Peyer's patch (tissue), 4 donors: ENCODE results near the gene CHAD.

ENCODE experiments used
- POLR2A ChIP-seq, 2 donors: fragments of 450-650 bp; IDR thresholded peaks; one replicate each; pipeline ENCODE4 v1.5.1; 2017; ENCODE audit warnings: antibody characterized with exemption in 2 of 2, mild to moderate bottlenecking in 2 of 2, moderate library complexity in 2 of 2
- TF ChIP-seq, protein P1 (sequence below), 6 experiments: fragments of 450-650 bp in 4 of 6; fragments of 200-600 bp in 2 of 6; sonication (generic) in 1 of 6; IDR thresholded peaks; one replicate each; pipeline ENCODE4 v1.5.1; 2017 to 2019; ENCODE audit warnings: antibody characterized with exemption in 6 of 6, mild to moderate bottlenecking in 3 of 6, moderate library complexity in 1 of 6

DNA sequence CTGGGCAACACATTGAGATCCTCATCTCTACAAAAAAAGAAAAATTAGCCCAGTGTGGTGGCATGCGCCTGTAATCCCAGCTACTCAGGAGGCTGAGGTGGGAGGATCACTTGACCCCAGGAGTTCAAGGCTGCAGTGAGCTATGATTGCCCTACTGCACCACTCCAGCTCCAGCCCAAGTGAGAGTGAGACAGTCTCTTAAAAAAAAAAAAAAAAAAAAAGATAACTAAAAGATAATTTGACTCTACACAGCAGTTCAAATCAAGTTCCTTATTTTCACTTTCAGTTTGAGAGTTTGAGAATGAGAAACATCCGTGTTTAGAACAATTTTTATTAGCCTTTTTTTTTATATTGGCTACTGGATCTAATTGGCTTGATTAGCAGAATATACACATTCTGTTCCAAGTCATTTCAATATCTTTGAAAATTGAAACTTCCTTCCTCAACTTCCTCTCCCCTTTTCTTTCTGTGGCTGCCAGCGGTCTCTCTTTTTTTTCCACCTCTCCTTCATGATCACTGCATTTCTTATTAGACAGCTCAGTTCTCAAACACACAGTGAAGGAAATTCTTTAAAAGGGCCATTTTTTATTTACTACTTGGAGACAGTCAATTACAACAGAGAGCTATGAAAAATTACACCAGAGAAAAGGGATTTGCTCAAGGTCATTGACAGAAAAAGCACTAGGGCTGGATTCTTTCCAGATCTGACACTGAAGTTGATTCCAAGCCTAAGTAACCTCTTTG lies 47.2 kb downstream of the CHAD start:
- TF ChIP-seq, protein P1, sequence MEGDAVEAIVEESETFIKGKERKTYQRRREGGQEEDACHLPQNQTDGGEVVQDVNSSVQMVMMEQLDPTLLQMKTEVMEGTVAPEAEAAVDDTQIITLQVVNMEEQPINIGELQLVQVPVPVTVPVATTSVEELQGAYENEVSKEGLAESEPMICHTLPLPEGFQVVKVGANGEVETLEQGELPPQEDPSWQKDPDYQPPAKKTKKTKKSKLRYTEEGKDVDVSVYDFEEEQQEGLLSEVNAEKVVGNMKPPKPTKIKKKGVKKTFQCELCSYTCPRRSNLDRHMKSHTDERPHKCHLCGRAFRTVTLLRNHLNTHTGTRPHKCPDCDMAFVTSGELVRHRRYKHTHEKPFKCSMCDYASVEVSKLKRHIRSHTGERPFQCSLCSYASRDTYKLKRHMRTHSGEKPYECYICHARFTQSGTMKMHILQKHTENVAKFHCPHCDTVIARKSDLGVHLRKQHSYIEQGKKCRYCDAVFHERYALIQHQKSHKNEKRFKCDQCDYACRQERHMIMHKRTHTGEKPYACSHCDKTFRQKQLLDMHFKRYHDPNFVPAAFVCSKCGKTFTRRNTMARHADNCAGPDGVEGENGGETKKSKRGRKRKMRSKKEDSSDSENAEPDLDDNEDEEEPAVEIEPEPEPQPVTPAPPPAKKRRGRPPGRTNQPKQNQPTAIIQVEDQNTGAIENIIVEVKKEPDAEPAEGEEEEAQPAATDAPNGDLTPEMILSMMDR (IDR thresholded peaks at IDR 0.05), result no peak
- TF ChIP-seq POLR2A (IDR thresholded peaks at IDR 0.05), result no peak
